NCI-H2196 treated with DMSO at 0.1 percent for 48 hours (cell line): ENCODE results near the gene TECR.

Source experiments
- DNase-seq: peaks from one replicate; lab custom pipeline; 2025; ENCODE audit not compliant: unreplicated experiment; lab: John Stamatoyannopoulos, UW

The TECR gene

DNA sequence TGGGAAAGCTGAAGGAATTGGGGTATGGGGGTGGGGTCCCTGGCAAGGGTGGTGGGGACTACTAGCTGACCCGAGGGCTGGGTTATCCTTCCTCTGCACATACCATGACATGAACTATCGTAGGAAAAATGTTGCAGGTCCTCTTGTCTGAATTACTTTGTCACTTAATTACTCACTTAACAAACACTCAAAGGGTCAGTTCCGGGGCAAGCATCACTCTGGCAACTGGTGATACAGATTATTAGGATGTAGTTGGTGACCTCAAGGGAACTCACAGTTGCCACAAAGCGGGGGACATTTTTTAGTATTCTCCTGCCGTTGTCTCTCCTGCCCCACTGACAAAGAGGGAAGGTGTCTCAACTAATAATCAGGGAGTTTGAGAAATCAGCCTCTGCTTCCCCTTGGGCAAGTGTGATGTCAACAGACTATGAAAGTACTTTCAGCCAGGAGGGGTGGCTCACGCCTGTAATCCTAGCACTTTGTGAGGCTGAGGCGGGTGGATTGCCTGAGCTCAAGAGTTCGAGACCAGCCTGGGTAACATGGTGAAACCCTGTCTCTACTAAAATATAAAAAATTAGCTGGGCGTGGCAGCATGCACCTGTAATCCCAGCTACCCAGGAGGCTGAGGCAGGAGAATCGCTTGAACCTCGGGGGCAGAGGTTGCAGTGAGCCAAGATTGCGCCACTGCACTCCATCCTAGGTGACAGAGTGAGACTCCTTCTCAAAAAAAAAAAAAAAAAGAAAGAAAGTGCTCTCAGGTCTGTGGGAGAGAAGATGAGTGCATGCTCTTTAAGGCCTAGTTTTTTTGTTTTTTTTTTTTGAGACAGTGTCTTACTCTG lies 21.5 kb upstream of the TECR start:
- DNase-seq, result no peak

DNA sequence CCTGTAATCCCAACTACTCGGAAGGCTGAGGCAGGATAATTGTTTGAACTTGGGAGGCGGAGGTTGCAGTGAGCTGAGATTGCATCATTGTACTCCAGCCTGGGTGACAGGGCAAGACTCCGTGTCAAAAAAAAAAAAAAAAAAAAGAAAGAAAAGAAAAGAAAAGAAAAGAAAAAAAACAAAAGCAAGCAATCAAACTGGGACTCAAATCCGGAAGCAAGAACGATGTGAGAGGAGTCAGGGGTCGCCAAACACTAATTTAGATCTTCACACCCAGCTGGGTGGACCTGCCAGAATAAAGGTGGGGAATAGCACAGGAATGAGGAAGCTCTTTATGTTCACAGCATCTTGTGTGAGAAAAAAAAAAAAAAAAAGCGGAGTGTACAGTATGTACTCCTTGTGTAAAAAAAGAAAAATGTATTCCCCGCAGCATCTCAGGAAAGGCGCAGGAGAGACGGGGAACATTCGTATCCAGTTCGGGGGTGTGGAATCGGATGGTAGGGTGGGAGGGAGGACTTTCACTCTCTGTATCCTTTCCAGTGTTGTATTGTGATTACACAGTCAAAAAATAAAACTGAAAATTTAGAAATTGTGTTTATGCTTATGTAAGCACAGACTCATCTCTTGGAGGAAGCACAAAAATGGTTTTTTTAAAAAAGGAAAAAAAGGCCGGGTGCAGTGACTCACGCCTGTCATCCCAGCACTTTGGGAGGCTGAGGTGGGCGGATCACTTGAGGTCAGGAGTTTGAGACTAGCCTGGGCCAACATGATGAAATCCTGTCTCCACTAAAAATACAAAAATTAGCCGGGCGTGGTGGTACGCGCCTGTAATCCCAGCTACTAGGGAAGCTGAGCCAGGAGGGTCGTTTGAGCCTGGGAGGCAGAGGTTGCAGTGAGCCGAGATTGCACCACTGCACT lies 18.8 kb upstream of the TECR start:
- no peak for DNase-seq

DNA sequence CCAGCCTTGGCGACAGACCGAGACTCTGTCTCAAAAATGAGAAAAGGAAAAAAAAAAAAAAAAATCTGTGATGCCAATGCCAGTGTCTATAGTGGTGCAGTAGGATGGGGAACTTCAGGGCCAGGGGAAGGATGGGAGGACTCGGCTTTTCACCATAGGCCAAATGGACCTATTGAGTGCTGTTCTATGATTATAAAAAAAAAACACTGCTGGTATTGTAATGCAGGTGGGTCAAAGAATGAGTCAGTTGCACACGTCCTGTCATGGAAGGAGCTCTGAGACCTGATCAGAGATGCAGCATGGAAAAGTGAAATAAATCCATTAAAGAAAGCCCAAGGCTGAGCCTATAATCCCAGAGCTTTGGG lies 18.2 kb upstream of the TECR start:
- DNase-seq, result no peak

DNA sequence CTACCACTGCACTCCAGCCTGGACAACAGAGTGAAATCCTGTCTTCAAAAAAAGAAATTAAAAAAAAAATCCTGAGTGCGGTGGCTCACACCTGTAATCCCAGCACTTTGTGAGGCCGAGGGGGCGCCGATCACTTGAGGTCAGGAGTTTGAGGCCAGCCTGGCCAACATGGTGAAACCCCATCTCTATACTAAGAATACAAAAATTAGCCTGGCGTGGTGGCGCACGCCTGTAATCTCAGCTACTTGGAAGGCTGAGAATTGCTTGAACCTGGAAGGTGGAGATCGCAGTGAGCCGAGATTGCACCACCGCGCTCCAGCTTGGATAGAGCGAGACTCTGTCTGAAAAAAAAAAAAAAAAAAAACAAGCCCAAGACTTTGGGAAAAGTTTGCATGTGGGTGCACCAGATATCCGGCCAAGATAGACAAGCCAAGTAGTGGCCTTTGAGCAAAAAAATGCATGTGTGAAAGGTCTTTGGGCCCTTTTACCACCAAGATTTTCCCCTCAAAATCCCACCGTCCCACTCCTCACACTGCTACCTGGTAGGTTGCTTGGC lies 16.9 kb upstream of the TECR start:
- DNase-seq, result no peak

DNA sequence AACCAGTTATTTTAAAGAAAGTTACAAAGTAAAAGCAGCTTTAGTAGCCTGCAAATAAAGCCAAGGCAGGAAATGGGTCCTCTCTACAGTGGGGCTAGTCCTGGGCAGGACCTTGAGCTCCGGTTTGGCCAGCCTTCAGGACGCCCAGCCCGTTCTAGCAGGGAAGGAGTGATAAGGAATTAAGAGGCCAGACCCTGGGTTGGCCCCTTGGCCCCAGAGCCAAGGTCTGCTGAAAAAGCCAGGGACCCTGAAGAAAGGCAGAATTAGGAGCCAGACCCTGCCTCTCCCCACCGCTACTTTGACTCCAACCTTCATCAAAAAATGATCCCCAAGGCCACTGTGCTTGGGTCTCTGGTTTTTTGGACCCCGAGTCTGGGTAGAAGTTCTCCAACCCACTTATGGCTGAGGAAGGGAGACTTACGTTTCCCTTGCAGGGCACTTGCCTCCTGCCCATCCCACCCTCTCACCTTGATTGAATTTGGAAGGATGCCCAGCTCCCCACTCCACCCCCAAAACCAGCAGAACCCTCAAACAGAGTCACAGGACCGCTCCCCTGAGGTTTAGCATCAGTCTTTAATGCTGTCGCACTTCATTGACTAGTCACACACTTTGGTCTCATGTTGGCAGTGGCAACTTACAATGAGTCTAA lies 15.1 kb upstream of the TECR start:
- no peak for DNase-seq

DNA sequence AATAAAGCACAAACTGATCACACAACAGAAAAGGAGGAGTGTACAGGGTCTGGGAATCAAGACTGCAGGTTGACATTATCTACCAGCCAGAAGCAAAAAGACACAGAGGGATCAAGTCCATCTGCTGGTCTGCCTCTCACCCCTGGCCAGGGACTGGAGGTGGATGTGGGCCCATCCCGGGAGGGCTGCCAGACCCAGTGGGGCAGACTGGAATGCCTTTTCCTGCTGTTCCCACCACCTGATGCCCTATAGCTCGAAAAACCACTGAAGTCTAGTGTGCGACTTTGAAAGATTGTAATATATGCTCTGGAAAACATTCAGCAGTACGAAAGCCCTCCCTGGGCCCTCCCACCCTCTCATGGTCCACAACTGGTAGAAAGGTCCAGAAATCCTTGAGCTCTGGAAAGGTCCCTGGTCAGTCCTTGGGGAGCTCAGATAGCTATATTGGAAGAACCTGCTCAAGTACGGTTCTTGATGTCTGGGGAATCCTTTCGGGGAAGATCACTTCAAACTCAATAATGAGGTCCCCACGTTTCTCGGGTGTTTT lies 13.8 kb upstream of the TECR start:
- DNase-seq, result no peak

DNA sequence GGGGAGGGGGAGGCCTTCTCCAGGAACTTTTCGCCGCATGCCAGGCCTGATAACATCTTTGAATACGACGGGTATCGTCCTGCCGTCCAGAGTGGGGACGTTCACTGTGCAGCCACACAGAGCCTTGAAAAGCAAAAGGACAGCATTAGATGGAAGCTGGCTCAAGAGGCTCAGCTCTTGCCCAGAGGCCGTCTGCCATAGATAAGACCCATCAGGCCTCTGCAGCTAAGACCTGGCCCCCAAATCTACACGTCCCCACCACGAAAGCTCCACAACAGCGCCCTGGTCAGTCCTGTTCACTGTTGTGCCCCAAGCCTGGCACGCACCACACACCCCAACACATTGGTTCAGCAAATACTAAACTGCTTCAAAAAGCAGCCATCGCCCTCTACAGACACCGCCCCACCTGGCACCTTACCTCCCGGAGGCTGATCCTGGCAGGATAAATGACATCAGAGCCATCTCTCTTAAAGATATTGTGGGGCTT lies 13.3 kb upstream of the TECR start:
- no peak for DNase-seq

DNA sequence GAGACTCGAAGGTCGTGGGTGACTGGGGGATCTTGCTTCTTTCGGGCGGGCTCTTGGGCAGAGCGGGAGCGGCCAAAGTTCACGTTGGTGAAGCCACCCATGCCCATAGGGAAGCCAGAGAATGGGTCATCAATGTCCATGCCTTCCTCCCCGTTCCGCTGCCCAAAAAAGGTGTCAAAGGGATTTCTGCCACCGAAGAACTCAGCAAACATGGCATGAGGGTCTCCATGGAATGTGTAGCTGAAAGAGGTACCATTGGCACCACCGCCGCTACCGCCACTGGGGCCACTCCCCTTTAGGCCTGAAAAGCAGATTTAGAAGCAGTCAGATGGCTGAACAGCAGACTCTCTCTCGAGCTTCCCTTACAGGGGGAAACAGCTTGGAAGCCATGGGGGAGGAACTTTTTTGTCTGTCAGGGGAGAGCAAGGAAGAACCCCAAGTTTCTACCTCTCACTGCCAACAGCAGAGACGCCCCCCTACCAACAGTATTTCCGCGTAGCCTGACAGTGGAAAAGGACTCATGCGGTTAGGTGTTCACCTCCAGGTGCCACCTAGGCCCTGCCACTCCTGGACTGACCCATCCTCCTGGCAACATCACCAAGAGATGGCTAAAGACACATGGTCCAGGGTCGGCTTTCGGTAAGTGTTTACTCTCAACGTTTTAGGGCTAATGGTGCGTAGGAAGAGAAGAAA lies 12.5 kb upstream of the TECR start:
- DNase-seq, result no peak

DNA sequence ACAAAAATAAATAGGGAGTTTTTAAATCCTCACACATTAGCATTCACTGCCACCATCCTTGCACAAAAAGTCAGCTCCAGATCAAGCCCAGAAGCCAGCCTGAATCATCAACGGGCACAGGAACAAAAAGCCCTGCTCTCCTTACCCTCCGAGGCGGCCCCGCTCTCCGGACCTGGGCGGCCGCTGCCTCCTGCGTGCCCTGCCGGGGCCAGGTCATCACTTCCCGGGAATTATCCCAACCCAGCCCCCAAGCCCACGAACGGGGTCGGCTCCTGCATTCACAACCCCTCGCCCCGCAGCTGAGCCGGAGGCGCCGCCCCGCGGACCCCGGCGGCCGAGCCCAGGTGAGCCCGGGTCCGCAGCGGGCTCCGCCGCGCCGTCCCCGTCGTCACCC lies 12.0 kb upstream of the TECR start:
- DNase-seq, result no peak

DNA sequence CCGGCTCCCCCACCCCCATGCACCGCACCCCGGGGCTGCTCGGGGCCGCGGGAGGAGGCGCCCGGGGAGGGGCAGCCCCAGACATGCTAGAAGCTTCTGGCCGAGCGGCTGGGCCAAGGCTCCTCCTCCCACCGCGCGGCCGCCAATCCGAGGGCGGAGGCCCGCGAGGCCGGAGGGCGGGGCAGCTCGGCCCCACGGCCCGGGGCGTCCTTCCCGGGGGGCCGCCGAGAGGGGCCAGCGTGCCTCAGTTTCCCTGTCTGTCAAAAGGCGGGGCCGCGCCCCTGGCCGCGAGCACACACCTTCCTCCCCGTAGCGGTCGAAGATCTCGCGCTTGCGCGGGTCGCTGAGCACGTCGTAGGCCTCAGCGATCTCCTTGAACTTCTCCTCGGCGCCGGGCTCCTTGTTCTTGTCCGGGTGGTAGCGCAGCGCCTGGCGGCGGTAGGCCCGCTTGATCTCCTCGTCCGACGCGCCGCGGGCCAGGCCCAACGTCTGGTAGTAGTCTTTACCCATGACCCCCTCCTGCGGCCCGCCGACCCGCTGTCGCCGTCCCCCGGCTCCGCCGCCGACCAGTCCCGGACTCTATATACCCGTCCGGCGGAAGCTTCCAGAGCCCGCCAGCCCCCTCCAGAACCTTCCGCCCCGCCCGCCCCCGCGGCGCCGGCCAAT lies 11.4 kb upstream of the TECR start, which contains the start of gene DNAJB1:
Gene DNAJB1, minus strand, starts transcription at position 558 of the 666 bp plus-strand sequence. Its CDS starts 48 bp downstream, at position 510.
- peak; percentile 37 for DNase-seq

DNA sequence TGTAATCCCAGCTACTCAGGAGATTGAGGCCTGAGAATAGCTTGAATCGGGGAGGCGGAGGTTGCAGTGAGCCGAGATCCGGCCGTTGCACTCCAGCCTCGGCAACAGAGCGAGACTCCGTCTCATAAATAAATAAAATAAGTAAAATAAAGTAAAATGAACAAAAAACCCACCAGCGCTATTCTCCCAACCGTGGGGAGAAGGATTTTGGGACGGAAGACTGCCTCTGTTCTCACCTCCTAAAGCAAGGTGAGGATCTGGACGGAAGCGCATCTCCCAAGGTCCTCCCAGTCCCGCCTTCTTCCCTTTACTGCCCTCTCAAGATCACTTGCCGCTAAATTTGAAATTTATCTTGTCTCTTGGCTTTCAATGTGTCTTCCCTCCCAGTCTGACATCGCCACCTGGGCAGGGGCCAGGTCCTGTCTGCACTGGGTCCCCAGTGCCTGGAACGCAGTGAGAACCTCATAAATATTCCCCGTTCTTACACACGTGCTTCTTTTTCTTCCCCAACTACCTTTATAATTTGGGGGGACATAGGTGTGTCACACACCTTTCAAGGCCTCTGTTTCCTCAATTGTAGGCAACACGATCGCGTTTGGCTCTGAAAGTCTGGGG lies 10.0 kb upstream of the TECR start:
- DNase-seq, result no peak

DNA sequence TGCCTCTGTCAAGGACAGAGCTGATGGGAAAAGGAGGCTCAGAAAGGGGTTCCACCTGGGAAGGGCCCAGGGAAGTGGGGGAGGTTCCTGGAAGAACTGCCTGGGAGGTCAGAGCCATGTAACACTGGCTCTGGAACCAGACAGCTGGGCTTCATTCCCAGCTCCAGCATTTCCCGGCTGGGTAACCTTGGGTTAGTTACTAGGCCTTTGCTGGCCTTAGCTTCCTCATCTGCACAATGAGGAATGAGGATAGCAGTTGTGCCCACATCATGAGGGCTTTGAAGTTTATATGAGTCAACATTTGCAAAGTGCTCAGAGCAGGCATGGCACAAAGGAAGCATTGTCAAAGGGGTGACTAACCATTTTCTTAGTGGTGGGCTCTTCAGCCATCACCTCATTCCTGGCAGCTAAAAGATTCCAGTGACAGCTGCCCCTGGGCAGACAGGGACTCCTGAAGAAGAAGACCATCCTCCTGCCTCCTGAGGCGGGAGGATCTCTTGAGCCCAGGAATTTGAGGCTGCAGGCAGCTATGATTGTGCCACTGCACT lies 9.5 kb upstream of the TECR start:
- DNase-seq, result peak; percentile 24

DNA sequence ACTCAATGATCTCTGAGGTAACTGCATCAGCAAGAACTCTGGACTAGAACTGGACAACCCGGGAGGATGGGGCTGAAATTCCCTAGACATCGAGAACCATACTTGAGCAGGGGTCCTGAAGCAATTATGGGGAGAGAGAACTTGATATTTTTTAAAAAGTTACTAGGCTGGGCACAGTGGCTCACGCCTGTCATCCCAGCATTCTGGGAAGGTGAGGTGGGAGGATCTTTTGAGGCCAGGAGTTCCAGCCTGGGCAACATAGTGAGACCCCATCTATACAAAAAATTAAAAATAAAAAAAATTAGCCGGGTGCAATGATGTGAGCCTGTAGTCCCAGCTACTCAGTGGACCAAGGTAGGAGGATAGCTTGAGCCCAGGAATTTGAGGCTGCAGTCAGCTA lies 8.9 kb upstream of the TECR start:
- DNase-seq, result no peak

DNA sequence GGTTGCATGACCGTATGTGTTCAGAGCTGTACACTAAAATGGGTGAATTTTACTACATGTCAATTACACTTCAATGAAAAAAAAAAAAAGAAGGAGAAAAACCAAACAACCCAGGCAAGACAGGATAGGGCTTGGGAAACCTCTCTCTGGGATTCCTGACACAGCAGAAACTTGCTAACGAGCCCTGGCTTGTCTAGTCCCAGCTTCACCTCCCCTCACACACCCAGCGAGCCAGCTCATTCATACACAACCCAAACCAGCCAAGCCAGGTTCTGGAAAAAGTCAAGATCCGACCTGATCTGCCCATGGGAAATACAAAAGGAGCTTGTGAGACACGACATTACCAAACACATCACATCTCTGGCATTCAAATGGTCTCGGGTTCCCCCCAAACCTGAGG lies 3.7 kb upstream of the TECR start:
- no peak for DNase-seq

DNA sequence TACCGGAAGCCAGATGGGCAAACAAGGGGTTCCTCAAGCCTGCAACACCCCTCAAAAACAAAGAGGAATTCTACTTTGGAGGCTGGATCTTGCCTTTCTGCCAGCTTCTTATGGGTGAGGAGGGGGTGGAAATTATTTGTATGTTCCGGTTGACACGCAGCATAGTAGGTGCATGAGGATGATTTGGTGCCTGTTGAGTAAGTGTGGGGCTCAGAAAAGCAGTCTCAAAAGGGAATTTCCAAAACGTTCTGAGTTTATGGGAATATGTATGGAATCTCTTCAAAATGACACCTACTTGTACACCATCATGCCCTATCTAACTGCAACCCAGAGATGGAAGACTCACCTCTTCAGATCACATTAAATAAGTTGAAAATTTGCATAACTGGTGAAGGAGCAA lies 3.0 kb upstream of the TECR start:
- DNase-seq, result no peak

DNA sequence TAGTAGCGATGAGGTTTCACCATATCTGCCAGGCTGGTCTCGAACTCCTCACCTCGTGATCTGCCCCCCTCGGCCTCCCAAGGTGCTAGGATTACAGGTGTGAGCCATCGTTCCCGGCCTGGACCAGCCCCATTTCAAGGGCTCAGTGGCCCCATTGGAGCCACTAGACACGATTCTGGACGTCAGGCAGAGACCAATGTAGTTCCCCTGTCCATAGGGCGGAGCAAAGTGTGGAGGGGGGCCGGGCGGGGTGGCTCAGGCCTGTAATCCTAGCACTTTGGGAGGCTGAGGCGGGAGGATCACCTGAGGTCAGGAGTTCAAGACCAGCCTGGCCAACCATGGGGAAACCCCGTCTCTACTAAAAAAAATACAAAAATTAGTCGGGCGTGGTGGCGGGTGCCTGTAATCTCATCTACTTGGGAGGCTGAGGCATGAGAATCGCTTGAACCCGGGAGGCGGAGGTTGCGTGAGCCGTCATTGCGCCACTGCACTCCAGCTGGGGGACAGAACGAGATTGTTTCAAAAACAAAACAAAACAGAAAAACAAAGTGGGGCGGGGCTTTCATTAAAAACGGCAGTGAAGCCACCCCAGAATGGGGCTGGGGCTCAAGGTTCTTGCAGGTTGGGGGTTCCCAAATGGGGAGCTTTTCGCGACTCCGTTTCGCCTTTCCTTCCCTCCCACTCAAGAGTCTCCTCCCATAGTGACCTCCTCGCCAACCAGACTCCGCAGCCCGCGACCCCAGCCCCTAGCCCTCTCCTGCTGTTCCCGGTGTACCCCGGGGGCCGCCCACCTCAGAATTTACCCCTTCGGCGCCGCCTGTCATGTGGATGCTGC lies 758 bp upstream of the TECR start:
- no peak for DNase-seq

DNA sequence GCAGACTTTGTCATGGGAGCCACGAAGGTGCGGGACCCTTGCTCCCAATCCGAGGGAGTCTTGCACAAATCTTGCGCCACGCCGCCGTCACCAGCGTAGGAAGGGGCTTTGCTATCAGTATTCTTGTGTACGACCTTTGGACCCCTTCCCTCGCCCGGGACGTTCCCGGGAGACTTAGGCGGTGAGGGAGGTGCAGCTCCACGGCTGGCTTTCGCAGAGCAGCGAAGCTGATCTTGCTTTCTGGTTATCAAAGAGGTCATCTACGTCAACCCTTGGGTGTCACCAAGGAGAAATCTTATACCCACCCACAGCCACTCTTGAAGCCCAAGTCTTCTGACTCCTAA lies 583 bp downstream of the TECR start:
- DNase-seq, result no peak

DNA sequence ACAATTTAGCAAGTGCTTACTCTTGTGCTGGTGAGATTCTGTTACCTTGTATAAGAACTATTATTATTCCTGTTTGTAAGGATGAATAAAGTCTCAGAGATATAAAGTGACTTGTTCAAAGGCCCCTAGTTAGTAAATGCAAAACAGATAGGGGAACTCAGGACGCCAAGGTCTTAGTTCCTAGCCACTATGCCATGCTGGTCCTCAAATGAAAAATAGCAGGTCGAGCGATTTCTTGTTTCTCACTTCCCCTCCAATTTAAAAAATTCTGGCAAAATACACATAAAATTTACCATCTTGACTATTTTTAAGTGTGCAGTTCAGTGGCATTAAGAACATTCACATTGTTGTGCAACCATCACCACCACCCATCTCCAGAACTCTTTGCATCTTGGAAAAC lies 1.1 kb downstream of the TECR start:
- DNase-seq, result no peak
